WTC11 (cell line): ENCODE data around the gene RAP1GAP. TPM values are rescaled to one million over a fixed set of nuclear protein-coding genes. Genes with fewer than 3 reads are reported as not detected.

ENCODE experiments used
- ATAC-seq: fragments of 200-7000 bp; cut with Tn5 transposase; 2 replicates; pipeline ENCODE4 v1.10.0; 2021; ENCODE audit warnings: mild to moderate bottlenecking, moderate library complexity
- CTCF ChIA-PET: fragments of 300-600 bp; sonication (Branson Sonifier 250); formaldehyde crosslinking; loops from one replicate; lab custom pipeline; 2021; ENCODE audit warnings: antibody characterized with exemption; lab: Charles Lee
- POLR2A ChIA-PET: fragments of 350-600 bp; sonication (Branson Sonifier 250); formaldehyde crosslinking; loops from one replicate; lab custom pipeline; 2021; ENCODE audit warnings: antibody characterized with exemption; lab: Charles Lee
- DNase-seq: peaks from one replicate; pipeline ENCODE4 v3.0.0; 2021; ENCODE audit warnings: low spot score
- H3K27ac Mint-ChIP-seq: 2 replicates; pipeline ENCODE4 v1.8.0; 2021; ENCODE audit warnings: mixed read lengths
- H3K27me3 Mint-ChIP-seq: 2 replicates; pipeline ENCODE4 v1.8.0; 2021; ENCODE audit warnings: low read depth, mild to moderate bottlenecking, moderate library complexity, mixed read lengths
- H3K36me3 Mint-ChIP-seq: 2 replicates; pipeline ENCODE4 v1.8.0; 2021; ENCODE audit warnings: mixed read lengths
- H3K4me1 Mint-ChIP-seq: 2 replicates; pipeline ENCODE4 v1.8.0; 2022; ENCODE audit warnings: mixed read lengths
- H3K4me3 Mint-ChIP-seq: 2 replicates; pipeline ENCODE4 v1.8.0; 2021; ENCODE audit warnings: mild to moderate bottlenecking, moderate library complexity, mixed read lengths
- H3K9me3 Mint-ChIP-seq: 2 replicates; pipeline ENCODE4 v1.8.0; 2021; ENCODE audit warnings: mixed read lengths
- CBFB ChIP-seq: sonication (generic); formaldehyde crosslinking; IDR thresholded peaks from 2 replicates; pipeline ENCODE4 v1.8.1; 2022; ENCODE audit warnings: mild to moderate bottlenecking, low read depth, missing genetic modification reagents
- CDX4 ChIP-seq: fragments of 250-450 bp; sonication (Bioruptor Pico); IDR thresholded peaks from 2 replicates; pipeline ENCODE4 v1.9.0; 2021; ENCODE audit warnings: moderate library complexity, mild to moderate bottlenecking, inconsistent platforms, borderline replicate concordance
- CREM ChIP-seq: sonication (generic); formaldehyde crosslinking; IDR thresholded peaks from 2 replicates; pipeline ENCODE4 v1.8.1; 2022; ENCODE audit warnings: mild to moderate bottlenecking, missing genetic modification reagents, moderate library complexity
- GABPB1 ChIP-seq: sonication (generic); formaldehyde crosslinking; IDR thresholded peaks from 2 replicates; pipeline ENCODE4 v1.8.1; 2023; ENCODE audit warnings: mild to moderate bottlenecking, missing genetic modification reagents
- HMGA2 ChIP-seq: fragments of 250-450 bp; sonication (Bioruptor Pico); IDR thresholded peaks from 2 replicates; pipeline ENCODE4 v1.4.0; 2021; ENCODE audit warnings: mild to moderate bottlenecking, moderate library complexity
- HMGXB4 ChIP-seq: sonication (generic); formaldehyde crosslinking; IDR thresholded peaks from 2 replicates; pipeline ENCODE4 v1.8.1; 2023; ENCODE audit warnings: mild to moderate bottlenecking, moderate library complexity, missing genetic modification reagents
- IRF1 ChIP-seq: sonication (generic); formaldehyde crosslinking; IDR thresholded peaks from 2 replicates; pipeline ENCODE4 v1.8.0; 2023; ENCODE audit warnings: missing genetic modification reagents
- IRF2 ChIP-seq: sonication (generic); formaldehyde crosslinking; IDR thresholded peaks from 2 replicates; pipeline ENCODE4 v1.8.0; 2022; ENCODE audit warnings: low read depth, missing genetic modification reagents, borderline replicate concordance
- JUN ChIP-seq: sonication (generic); formaldehyde crosslinking; IDR thresholded peaks from 2 replicates; pipeline ENCODE4 v1.8.0; 2023; ENCODE audit warnings: mild to moderate bottlenecking, missing genetic modification reagents
- KAT7 ChIP-seq: sonication (generic); formaldehyde crosslinking; IDR thresholded peaks from 2 replicates; pipeline ENCODE4 v1.8.1; 2023; ENCODE audit warnings: missing genetic modification reagents, mild to moderate bottlenecking, borderline replicate concordance
- MXD4 ChIP-seq: fragments of 250-450 bp; sonication (Bioruptor Pico); IDR thresholded peaks from 2 replicates; pipeline ENCODE4 v1.8.0; 2021; ENCODE audit warnings: mild to moderate bottlenecking, moderate library complexity, borderline replicate concordance
- NFYB ChIP-seq: sonication (generic); formaldehyde crosslinking; conservative IDR thresholded peaks from 2 replicates; pipeline ENCODE4 v1.8.0; 2022; ENCODE audit warnings: low read depth, missing genetic modification reagents
- NR3C1 ChIP-seq: sonication (generic); formaldehyde crosslinking; conservative IDR thresholded peaks from 2 replicates; pipeline ENCODE4 v1.8.1; 2023; ENCODE audit warnings: low read depth, mild to moderate bottlenecking, missing genetic modification reagents
- ZBTB21 ChIP-seq: sonication (generic); formaldehyde crosslinking; IDR thresholded peaks from 2 replicates; pipeline ENCODE4 v1.8.1; 2023; ENCODE audit warnings: mild to moderate bottlenecking, missing genetic modification reagents, borderline replicate concordance
- ZNF219 ChIP-seq: sonication (generic); formaldehyde crosslinking; IDR thresholded peaks from 2 replicates; pipeline ENCODE4 v1.8.0; 2023; ENCODE audit warnings: missing genetic modification reagents, mild to moderate bottlenecking, borderline replicate concordance
- ZNF396 ChIP-seq: fragments of 250-450 bp; sonication (Bioruptor Pico); IDR thresholded peaks from 2 replicates; pipeline ENCODE4 v1.8.0; 2021; ENCODE audit warnings: mild to moderate bottlenecking, moderate library complexity, borderline replicate concordance
- ZNF425 ChIP-seq: fragments of 250-450 bp; sonication (Bioruptor Pico); conservative IDR thresholded peaks from 2 replicates; pipeline ENCODE4 v1.9.0; 2021; ENCODE audit warnings: mild to moderate bottlenecking
- total RNA-seq: library from RNA; stranded (reverse); gene quantifications from 3 replicates; pipeline ENCODE4 v1.2.3, GENCODE V29; 2021
- TF ChIP-seq, protein P1 (sequence below): sonication (generic); formaldehyde crosslinking; IDR thresholded peaks from 2 replicates; pipeline ENCODE4 v1.8.0; 2023; ENCODE audit warnings: mild to moderate bottlenecking, missing genetic modification reagents
- TF ChIP-seq, protein P2 (sequence below): sonication (generic); formaldehyde crosslinking; IDR thresholded peaks from 2 replicates; pipeline ENCODE4 v1.8.1; 2022; ENCODE audit warnings: mild to moderate bottlenecking, moderate library complexity, missing genetic modification reagents

RAP1GAP gene
- total RNA-seq, 1 experiment from 2014 or later: 7.6 TPM

- no peaks in the 10 kb centered on the region for H3K9me3 Mint-ChIP-seq
These were observed 3.5 kb upstream of the RAP1GAP start for GRCh38 chr1:21672478-21673276.

GRCh38 chr1:21671915-21672314 is 2.8 kb upstream of the RAP1GAP start:
- DNase-seq (no peak), ATAC-seq (no peak)
- Mint-ChIP-seq H3K27me3 (peaks cover 20% of the 10 kb centered on the region), H3K27ac (no peak overlapping the region), H3K9me3 (no peaks in the 10 kb centered on the region), H3K4me3 (no peak overlapping the region), H3K4me1 (peaks cover 28% of the 10 kb centered on the region), H3K36me3 (no peaks in the 10 kb centered on the region)
- ChIA-PET CTCF (interaction anchor here (0.6 to 1.9 kb wide), 3 partner anchors 12 to 1830 kb away, joined by 3 to 5 read pairs (median 4); no protein-coding TSS in a partner anchor), POLR2A (no interaction called here)
- no peak for TF ChIP-seq ZBTB21 (CRISPR knock-in tag)
- TF ChIP-seq, protein P1, sequence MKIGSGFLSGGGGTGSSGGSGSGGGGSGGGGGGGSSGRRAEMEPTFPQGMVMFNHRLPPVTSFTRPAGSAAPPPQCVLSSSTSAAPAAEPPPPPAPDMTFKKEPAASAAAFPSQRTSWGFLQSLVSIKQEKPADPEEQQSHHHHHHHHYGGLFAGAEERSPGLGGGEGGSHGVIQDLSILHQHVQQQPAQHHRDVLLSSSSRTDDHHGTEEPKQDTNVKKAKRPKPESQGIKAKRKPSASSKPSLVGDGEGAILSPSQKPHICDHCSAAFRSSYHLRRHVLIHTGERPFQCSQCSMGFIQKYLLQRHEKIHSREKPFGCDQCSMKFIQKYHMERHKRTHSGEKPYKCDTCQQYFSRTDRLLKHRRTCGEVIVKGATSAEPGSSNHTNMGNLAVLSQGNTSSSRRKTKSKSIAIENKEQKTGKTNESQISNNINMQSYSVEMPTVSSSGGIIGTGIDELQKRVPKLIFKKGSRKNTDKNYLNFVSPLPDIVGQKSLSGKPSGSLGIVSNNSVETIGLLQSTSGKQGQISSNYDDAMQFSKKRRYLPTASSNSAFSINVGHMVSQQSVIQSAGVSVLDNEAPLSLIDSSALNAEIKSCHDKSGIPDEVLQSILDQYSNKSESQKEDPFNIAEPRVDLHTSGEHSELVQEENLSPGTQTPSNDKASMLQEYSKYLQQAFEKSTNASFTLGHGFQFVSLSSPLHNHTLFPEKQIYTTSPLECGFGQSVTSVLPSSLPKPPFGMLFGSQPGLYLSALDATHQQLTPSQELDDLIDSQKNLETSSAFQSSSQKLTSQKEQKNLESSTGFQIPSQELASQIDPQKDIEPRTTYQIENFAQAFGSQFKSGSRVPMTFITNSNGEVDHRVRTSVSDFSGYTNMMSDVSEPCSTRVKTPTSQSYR (CRISPR knock-in tag): no peak
- no peak for TF ChIP-seq HMGXB4 (CRISPR knock-in tag)
- no peak for TF ChIP-seq CREM
- TF ChIP-seq ZNF219 (CRISPR knock-in tag): no peak
- no peak for TF ChIP-seq NR3C1 (CRISPR knock-in tag)
- TF ChIP-seq KAT7 (CRISPR knock-in tag): no peak
- TF ChIP-seq CBFB (CRISPR knock-in tag): no peak
- TF ChIP-seq ZNF396 (CRISPR knock-in tag): no peak
- TF ChIP-seq IRF1 (CRISPR knock-in tag): no peak
- no peak for TF ChIP-seq IRF2 (CRISPR knock-in tag)
- no peak for TF ChIP-seq MXD4 (CRISPR knock-in tag)
- no peak for TF ChIP-seq GABPB1 (CRISPR knock-in tag)
- TF ChIP-seq JUN (CRISPR knock-in tag): no peak
- TF ChIP-seq, protein P2, sequence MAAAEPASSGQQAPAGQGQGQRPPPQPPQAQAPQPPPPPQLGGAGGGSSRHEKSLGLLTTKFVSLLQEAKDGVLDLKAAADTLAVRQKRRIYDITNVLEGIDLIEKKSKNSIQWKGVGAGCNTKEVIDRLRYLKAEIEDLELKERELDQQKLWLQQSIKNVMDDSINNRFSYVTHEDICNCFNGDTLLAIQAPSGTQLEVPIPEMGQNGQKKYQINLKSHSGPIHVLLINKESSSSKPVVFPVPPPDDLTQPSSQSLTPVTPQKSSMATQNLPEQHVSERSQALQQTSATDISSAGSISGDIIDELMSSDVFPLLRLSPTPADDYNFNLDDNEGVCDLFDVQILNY (CRISPR knock-in tag): no peak

More at GRCh38 chr1:21672478-21673276, 3.5 kb upstream of the RAP1GAP start:
- Mint-ChIP-seq H3K36me3 (no peaks in the 10 kb centered on the region), H3K4me3 (no peak overlapping the region), H3K4me1 (peaks cover 28% of the 10 kb centered on the region), H3K27ac (0 out of 2 replicates have a peak overlapping the region, but pooled peaks have one; percentile 50), H3K27me3 (peaks cover 14% of the 10 kb centered on the region)
- no peak for TF ChIP-seq NFYB (CRISPR knock-in tag)
- no peak for TF ChIP-seq HMGA2 (CRISPR knock-in tag)
- TF ChIP-seq KAT7 (CRISPR knock-in tag): no peak
- TF ChIP-seq IRF2 (CRISPR knock-in tag): no peak
- no peak for TF ChIP-seq ZNF425 (CRISPR knock-in tag)
- TF ChIP-seq CDX4: no peak
- no peak for TF ChIP-seq MXD4 (CRISPR knock-in tag)
- ATAC-seq (no peak), DNase-seq (no peak)
- ChIA-PET CTCF (interaction anchor here (1.0 to 1.9 kb wide), 4 partner anchors 13 to 455 kb away, joined by 3 to 5 read pairs (median 4); no protein-coding TSS in a partner anchor), POLR2A (no interaction called here)
